NCI-H1092 treated with DMSO at 0.1 percent for 48 hours (cell line): ENCODE results near the gene GLTPD2.
"Not testable (repeated sequence)": the region's sequence is repeated elsewhere in the genome, so short reads cannot be mapped to it uniquely, and the experiment has no call there.

Source experiments
- DNase-seq: peaks from one replicate; lab custom pipeline; 2025; lab: John Stamatoyannopoulos, UW

GLTPD2 gene

DNA sequence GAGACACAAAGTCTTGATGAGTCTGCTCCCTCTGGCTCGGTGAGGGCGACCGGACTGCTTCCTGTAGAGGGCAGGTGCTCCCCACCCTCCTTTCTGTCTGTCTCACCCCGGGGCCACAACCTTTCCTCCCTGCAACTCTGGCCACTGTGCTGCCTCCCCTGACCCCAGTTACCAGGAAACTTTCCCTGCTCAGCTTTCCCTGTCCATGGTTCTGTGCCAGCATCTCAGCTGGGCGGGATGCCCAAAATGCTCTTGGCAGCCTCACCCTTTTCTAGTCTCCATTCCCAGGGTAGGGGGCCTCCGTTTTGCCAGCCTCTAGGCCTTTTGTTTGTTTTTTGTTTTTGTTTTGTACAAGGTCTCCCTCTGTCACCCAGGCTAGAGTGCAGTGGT is 19.6 kb downstream of the GLTPD2 start:
- DNase-seq = no peak

DNA sequence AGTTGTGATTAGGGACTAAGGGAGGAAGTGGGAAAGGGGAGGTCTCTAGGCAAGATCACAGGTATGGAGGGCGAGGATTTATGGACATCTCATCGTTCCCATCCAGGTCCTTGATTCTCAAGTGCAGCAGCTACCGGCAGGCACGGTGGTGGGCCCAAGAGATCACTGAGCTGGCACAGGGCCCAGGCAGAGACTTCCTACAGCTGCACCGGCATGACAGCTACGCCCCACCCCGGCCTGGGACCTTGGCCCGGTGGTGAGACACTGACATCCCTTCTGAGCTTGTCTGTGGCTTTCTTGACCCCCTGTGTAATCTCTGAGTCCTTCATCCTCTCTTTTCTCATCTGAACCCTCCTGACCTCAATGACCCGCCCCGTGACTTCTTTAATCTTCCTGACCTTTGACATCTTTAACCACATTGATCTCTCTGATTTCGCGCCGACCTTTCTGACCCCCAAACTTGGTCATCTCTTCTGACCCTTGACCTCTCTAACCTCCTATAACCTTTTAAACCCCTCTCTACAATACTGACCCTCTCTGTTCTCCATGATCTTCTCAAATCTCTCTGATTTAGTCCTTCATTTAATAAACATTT is 22.0 kb downstream of the GLTPD2 start:
- DNase-seq = no peak

DNA sequence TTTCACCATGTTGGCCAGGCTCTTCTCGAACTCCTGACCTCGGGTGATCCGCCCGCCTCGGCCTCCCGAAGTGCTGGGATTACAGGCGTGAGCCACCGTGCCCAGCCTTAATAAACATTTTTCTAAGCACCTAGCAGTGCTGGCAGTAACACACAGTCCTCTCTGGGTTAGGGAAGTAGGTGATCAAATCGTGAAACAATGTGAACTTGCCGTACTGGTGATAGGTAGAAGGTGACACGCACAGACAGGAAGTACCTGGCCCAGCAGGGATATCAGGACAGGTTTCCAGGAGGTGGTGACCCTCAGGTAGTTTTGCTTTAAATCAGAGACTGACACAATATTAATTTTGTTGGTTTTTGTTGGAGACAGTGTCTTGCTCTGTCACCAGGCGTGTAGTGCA is 22.7 kb downstream of the GLTPD2 start:
- no peak for DNase-seq

- no peak for DNase-seq
Measured at GRCh38 chr17:4812690-4813089, 23.9 kb downstream of the GLTPD2 start.

DNA sequence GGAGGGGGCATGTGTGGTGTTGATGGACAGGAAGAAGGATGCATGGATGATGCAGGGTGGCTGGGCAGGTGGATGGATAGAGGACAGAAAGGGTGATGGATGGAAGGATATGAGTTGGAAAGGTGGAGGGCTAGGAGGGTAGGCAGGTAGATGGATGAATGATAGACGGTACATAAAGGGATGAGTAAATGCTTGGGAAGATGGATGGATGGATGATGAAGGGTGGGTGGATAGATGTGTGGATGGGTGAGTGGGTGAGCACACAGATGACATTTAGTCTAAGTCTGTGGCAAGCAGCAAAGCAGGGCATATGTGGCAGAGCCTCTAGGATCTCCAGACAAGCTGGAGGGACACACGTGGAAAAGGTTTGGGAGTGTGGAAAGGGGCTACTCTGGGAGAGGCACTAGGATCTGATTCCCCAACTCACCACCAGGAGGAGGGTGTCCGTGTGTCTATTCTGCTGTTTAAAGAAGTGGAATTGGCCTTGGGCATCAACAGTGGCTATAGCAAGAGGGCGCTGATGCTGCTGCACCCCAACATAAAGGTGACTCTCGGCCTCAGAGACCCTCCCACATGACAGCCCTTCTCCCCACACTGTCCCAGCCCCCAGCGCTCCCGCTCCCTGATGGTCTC is 26.4 kb downstream of the GLTPD2 start:
- no peak for DNase-seq

DNA sequence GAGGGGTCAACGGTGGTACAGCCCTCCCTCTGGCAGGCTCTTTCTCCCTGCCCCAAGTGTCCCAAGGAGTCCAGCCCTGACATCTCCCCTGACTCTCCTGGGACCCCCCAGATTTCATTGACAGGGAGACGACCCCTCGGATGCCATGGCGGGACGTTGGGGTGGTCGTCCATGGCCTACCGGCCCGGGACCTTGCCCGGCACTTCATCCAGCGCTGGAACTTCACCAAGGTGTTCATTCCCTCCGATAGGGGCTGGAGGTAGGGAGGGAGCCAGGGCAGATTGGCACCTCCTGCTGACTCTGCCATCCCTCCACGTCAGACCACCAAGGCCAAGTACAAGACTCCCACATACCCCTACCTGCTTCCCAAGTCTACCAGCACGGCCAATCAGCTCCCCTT is 28.1 kb downstream of the GLTPD2 start:
- no peak for DNase-seq

- no peak for DNase-seq
Measured at GRCh38 chr17:4818276-4818675, 29.5 kb downstream of the GLTPD2 start.

DNA sequence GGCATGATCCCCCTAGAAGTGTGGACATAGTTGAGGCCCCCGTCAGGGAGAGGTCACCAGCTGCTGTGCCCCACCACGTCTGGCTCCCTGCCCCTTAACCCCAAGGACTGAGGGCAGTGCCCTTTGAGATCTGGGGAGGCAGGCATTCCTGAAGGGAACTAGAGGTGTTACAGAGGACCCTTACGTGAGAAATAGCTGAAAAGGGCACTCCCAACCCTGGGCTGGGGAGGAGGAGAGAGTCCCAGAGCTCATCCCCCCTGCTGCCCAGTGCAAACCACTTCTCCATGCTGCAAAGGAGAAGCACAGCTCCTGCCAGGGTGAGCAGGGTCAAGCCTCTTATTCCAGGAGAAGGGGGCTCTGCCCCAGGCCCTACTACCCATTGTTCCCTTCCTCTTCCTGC is 34.1 kb downstream of the GLTPD2 start:
- no peak for DNase-seq

GRCh38 chr17:4823373-4824089 is 34.8 kb downstream of the GLTPD2 start:
- no peak for DNase-seq

DNA sequence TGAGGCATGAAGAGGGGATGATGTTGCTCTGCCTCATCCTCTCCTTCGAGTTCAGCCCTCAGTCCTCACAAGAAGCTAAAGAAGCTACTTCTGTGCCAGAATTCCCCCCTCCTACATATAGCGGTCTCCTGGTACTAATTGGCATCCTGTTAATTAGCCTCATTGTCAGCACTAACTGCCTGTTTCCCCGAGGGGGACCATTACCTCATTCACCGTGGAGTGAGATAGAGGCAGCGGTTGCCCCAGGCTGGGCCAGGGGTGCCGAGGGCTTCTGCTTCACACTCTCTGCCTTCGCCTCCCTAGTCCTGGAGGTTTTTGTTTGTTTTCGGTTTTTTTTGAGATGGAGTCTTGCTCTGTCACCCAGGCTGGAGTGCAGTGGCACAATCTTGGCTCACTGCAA is 38.6 kb downstream of the GLTPD2 start:
- DNase-seq = no peak

DNA sequence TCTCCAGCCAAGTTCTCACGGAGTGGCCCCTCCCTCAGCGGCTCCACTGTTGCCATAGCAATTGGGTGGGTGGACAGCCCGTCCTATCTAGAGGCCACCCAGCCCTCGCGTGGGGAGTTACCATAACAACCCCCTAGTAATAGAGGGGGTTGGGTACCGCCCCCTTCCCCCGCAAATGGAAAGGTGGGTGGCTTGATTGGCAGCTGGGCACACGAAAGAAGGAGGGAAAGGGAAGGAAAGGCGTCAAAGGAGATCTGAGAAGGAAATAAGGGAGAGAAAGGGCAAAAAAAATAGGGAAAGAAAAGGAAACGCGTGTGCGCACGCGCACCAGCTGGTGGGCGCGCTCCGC is 44.0 kb downstream of the GLTPD2 start:
- not testable (repeated sequence) for DNase-seq

DNA sequence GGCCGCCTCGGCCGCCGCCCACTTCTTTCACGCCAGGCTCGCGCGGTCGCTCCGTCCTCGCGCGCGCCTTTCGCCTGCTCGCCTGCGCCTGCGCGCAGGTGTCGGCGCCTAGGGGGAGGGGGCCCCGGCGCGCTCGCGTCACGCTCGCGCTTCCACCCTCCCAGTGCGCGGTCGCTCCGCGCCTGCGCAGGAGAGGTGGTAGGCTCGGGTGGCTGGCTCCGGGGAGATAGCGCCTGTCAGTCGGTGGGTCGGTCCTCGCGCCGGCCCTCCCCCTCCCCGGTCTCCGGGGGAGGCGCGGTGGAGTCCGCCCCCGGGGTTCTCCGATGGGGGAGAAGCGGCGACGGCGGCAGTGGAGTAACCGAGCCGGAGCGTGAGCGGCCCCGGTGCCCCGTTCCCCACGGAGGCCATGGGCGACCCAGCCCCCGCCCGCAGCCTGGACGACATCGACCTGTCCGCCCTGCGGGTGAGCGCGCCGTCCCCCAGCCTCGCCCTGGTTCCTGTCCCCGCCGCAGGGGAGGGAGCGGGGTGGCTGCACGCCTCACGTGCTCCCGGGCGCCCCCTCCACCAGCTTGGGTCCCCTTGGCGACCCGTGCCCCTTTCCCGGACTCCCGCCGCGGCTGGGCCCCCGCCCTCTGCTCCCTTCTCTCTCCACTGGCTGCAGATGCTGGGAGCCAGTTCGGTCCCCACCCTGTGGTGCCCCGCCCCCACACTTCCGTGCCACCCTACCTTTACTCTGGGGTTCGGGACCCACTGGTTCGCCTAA is 44.6 kb downstream of the GLTPD2 start, which contains the start of gene MINK1:
MINK1 (plus strand) TSS at position 163 of the 763 bp plus-strand sequence; CDS start at position 407, 244 bp downstream.
- DNase-seq = peak; percentile 80

DNA sequence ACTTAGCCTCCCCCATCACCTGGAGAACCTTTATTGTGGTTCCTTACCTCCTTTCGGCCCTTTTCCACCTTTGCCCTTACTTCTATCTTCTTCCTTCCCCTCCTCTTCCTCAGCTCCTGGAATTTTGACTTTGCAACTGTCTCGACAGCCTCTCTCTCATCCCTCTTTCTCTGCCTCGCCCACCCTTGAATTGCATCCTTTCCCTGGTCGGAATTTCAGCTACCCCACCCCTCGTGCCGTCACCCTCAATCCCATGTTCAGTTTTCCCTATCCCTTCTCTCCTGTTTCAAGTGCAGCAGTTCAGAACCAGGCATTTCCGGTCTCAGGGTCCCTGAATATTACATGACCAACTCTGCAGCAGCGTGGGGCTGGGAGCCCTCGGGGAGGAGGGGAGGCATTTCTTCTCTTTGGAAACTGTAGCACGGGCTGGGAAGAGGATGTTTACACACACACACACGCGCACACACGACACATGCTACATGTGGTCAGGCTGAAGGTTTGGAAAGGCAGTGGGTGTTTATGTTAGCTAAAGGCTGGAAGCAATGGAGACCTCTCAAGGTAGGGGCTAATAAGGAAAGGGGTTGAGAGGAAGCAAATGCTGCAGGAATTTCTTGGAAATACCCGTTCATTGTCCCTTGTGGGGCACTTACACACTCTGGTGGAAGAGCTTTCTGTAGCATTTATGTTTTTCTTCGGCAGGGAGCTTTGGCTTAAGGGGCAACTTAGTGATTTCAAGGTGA is 45.3 kb downstream of the GLTPD2 start:
- DNase-seq = no peak

DNA sequence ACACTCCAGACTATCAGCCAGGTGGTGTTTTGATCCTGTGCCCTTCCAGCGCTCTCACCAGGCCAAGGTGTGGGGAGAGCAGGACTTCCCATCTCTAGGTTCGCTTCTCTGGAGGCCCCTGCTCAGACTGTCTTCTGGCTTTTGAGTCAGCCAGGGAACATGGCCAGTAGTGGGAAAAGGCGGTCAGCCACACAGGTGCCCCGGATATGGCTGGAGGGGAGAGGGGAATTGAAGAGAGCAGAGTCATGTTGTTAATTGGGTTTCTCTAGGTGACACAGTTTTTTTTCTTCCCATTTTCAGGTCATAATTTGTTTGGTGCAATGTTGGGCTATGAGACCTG is 45.9 kb downstream of the GLTPD2 start:
- DNase-seq = no peak

GRCh38 chr17:4836221-4836620 is 47.5 kb downstream of the GLTPD2 start:
- DNase-seq = no peak

DNA sequence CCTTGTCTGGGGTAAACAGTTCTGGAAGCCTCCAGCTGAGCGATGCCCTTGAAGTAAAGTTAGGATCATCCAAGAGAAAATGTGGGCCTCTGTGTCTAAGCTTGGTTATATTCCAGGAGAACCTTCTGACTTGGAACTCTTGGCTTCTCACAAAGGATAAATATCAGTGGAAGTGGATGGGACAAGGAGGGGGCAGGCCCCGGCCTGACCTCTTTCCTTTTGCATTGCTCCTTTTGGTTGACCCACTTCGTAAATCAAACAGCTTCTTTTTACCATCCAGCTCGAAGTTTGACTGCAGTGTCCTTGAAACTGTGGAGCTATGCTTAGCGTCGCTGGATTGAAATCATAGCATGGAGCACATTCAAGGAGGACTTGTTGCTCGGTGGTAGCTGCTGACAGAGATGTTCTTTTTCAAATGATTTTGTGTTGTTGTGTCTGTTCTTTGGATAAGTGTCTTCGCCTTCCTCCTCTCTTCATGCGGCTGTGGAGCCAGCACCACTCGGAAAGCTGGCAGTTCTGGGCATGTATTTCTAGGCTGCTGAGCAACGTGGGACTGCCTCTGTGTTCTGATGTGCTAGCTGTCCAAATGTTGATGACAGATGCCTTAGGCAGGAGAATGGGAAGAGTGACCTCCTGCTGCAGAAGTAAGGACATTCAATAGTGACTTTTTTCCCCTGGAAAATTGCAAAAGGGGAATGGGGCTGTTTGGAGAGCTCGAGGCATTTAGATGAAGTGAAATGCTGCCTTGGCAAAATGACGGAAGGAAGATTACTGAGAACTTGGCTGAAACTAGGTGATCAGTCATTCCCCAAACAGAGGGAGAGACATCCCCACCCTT is 48.9 kb downstream of the GLTPD2 start:
- no peak for DNase-seq

GRCh38 chr17:4838309-4838785 is 49.6 kb downstream of the GLTPD2 start:
- no peak for DNase-seq

DNA sequence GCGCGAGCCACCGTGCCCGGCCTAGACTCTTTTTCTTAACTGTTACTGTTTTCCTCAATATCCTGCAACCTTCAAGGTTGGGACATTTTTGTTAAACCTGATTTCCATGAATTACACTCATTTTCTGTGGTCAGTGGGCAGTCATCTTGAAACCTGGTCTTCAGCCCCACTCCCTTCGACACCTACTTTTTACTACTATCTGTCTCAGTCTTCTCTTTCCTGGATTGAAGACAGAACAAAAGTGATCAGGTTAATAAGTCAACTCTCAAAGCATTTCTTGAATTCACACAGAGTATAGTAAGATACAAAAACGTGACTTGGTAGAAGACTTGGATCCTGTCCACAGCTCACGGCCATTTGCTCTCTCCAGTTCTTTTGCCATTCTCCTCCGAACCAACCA is 50.5 kb downstream of the GLTPD2 start:
- no peak for DNase-seq
